Skin of body (tissue), 2 donors: ENCODE results near the gene ATG16L2. TPM values are rescaled to one million over a fixed set of nuclear protein-coding genes. Genes with fewer than 3 reads are reported as not detected.
A peak's percentile ranks its signal among the peaks of the same experiment; 100 is the strongest.

Source experiments
- DNase-seq: peaks from one replicate; lab custom pipeline; 2025; lab: John Stamatoyannopoulos, UW
- total RNA-seq: library from RNA; depleted of rRNA; stranded (reverse); fragments of >200 nt; gene quantifications from one replicate; pipeline ENCODE4 v1.2.3, GENCODE V29; 2014

The ATG16L2 gene, protein sequence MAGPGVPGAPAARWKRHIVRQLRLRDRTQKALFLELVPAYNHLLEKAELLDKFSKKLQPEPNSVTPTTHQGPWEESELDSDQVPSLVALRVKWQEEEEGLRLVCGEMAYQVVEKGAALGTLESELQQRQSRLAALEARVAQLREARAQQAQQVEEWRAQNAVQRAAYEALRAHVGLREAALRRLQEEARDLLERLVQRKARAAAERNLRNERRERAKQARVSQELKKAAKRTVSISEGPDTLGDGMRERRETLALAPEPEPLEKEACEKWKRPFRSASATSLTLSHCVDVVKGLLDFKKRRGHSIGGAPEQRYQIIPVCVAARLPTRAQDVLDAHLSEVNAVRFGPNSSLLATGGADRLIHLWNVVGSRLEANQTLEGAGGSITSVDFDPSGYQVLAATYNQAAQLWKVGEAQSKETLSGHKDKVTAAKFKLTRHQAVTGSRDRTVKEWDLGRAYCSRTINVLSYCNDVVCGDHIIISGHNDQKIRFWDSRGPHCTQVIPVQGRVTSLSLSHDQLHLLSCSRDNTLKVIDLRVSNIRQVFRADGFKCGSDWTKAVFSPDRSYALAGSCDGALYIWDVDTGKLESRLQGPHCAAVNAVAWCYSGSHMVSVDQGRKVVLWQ
- 23.3 TPM for total RNA-seq

DNA sequence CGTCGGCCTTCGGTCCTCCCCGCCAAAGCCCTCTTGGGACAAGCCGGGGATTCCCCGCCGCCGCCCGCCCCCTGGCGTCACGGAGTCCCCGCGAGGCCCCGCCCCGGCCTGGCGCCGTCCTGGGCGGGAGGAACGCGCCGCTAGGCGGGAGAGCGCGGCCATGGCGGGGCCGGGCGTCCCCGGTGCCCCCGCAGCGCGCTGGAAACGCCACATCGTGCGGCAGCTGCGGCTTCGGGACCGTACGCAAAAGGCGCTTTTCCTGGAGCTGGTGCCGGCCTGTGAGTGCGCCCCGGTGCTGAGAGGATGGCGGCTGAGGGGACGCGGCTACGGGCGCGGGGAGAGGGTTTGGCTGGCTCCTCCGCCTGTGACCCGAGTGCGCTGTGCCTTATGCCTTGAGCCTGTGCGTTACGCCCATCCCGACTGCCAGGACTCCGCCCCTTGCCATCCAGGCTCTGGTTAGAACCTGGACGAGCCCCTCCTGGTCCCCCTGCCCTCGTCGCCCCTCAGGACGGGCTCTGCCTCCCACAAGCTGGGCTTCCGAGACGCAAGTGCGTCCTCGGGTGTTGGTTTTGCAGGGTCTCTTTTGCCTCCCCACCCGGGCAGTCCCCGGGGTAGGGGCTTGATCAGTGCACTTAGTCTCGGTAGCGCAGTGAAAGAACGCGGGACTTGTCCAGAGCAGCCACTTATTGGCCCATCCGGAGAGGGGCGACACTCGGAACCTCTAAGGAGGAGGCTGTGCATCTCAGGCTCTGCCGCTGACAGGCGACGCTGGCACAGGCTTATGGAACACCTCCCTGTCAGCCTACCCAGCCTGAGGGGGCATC lies at the start of gene ATG16L2:
TSS of gene ATG16L2 (plus strand) at position 126 of the 824 bp plus-strand sequence. CDS start at position 161, 35 bp downstream.
- DNase-seq: peak; percentile 75

DNA sequence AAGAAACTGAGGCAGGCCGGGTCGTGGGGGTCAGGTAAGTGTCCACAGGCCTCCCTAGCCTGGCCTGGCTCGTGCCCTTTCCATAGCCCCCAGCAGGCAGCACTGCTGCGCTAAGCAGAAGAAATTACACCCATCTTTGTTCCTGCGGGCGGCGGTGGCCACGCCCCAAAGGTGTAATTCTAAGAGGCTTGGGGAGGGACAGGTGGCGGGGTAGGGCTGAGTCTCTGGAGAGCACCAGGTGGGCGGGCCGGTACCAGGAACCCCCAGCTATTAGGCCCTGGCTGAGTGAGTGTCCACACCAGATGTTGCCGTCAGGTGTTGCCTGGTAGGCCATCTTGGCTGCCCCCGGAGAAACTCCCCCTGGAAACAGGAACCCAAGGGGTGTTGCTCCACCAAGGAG lies 49.7 kb upstream of the ATG16L2 start:
- no peak for DNase-seq

DNA sequence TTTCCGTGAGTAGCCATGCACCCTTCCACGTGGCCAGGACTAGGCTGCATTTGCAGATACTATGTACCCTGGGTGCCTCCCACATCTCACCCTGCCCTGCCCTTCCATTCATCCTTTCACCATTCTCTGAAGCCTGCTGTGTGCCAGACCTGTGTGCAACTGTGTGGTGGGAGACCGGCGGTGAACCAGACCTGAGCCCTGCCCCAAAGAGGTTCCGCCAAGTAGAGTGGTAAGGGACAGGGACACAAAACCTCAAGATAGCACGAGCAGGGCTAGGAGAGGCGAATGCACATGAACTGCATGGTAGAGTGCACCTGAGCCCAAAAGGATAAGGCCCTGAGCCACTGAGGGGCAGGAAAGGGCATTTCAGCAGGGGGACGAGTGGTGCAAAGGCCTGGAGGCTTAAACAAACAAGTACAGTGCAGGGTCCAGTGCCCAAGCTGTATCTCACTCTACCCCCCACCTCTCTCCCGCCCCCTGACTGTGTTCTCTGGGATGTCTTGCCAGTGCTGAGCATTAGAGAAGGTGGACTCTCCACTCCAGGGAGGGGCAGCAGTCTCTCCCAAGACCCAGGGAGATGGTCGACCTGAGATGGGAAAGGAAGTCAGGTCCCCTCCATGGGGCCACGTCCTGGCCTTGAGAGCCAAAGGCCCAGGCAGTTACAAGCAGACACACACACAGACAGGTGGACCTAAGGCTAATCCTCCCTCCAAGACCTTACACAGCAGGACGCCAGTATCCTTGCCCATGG lies 47.9 kb upstream of the ATG16L2 start:
- no peak for DNase-seq

DNA sequence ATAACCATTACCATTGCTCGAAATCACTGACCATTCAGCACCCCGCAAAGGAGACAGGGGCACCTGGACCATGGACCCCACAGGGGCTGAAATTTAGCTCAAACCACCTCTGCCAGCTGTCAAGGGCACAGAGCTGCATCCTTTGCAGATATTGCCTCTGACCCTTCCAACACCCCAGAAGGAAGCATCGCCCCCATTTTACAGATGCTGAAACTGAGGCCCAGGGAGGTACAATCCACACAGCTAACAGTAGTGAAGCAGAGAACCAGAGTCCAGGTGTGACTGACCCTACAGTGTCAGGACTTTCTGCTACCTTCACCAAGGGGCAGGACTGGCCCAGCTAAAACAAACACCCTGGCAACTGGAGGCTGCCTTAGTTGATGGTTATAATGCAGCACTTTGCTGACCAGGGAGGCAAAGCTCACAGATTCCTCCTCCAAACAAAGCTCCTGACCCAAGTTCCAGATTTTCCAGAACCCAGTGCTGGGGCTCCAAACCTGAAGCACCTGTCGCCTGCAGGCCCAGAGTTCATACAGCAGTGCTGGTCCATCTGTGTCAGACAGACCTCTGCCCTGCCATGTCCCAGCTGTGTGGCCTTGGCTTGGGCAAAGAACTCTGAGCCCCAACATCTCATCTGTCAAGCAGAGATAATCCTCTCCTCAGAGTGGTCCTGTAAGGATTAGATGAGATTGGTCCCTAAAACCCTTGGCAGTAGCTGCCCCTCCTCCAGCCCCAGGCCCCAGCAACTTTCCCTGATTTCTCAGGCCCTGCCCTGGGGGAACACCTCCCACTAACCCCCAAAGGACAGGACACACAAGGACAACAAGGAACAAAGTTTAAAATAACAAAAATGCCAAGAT lies 46.8 kb upstream of the ATG16L2 start:
- no peak for DNase-seq

DNA sequence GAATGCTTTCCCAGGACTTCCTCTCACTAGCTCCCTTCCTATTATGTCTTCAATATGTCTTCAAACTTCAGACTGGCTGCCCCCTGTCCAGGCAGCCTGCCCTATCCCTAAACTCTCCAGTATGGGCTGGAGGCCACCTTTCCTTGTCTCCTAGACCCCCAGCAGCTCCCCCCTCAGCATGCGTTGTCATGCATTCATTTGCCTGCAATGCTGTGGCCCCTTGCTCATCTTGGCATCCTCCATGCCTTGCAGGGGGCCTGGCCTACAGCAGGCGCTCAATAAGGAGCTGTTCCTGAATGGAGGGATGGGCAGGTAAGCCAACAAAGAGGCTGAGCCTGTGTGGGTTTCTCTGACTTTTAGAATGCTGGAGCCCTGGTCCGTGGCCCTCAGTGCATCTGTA lies 45.6 kb upstream of the ATG16L2 start:
- no peak for DNase-seq

DNA sequence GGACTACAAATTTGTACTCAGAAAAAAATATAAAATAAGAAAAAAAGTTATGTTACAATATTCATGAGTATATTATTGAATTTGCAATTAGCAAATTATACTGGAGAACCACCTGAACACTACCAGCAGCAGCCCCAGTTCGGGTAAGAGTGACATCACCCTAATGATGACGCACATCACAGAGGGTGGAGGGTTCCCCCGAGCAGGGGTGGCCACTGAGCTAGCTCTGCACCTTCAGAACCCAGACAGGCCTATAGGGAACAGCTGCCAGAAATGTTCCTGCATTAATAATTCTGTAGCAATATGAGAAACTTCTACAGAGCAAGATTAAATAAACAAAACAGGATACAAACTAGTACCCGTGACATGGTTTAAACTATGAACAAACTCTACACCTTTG lies 44.5 kb upstream of the ATG16L2 start:
- DNase-seq: no peak

DNA sequence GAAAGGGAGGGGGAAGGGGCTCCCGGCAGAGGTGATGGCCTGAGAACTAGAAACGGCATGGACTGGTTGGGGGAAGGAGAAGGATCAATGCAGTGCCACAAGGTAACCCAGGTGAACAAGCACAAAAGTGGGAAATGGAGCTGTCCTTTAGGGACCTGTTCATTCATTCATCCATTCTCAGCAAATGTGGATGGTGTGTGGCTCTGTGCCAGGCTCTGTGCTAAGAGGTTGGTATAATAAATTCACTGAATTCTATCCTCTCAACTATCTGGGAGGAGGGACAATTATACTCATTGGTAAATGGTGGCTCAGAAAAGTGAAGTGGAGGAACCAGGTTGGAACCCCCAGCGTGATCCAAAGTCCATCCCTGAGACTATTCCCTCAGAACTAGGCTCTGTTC lies 43.4 kb upstream of the ATG16L2 start:
- DNase-seq: no peak

DNA sequence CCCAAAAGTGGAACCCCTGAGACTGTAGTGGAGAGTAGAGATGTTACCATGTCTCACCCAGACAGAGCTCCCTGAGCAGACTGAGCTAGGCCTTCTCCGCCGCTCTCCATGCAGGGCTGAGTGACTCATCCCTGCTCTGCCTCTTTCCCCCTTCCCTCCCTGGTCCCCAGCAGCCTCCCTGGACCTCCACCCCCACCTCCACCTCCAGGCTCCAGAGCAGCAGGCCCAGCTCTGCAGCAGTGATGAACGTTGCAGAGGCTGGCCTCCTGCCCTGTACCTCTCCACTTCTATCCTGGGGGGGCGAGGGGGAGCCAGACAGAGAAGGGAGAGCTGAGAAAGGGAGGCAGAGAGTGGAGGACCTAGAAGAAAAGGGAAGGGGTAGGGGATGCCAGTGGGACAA lies 42.7 kb upstream of the ATG16L2 start:
- DNase-seq: no peak

DNA sequence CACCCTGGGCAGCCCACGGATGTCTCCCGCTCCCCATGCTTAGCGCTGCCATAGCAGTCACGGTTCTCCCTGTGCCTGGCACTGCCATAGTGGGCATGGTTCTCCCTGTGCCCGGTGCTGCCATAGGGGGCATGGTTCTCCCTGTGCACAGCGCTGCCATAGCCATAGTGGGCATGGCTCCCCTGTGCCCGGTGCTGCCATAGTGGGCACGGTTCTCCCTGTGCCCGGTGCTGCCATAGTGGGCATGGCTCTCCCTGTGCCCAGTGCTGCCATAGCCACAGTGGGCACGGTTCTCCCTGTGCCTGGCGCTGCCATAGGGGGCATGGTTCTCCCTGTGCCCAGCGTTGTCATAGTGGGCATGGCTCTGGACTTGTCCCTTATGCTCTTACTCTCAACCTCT lies 42.2 kb upstream of the ATG16L2 start:
- no peak for DNase-seq

DNA sequence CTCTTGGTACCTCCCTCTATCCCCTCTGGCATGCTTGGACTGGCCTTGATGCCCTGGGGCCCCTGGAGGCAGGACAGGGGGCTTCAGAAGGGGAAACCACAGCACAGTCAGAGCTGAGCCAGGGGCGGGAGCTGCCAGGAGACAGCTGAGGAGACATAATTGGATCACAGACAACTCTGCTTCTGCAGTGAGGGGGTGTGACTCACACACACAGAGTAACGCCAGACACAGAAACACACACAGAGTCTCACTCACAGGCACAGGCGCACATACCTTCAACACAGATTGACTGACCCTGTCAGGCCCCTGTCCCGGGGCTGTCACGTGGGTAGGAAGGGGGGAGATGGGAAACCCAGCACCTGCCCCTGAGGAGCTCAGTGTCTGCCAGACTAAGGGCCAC lies 40.9 kb upstream of the ATG16L2 start:
- peak; percentile 67 for DNase-seq

DNA sequence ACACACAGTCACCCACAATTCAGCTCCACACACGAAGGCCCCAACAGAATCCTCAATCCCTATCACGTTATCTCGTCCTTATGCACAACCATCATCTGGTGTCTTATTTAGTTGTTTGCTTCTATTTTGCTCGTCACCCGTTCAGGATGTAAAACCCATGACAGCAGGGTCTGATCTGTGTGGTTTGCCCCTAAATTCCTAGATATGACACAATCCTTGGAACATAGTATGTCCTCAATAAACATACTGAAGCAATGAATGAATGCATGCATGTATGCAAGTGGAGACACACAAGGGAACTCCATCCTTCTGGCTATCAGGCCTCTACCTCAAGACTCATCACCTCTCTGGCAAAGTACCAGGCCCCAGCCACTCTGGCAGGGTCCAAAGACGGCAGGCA lies 40.5 kb upstream of the ATG16L2 start:
- no peak for DNase-seq

DNA sequence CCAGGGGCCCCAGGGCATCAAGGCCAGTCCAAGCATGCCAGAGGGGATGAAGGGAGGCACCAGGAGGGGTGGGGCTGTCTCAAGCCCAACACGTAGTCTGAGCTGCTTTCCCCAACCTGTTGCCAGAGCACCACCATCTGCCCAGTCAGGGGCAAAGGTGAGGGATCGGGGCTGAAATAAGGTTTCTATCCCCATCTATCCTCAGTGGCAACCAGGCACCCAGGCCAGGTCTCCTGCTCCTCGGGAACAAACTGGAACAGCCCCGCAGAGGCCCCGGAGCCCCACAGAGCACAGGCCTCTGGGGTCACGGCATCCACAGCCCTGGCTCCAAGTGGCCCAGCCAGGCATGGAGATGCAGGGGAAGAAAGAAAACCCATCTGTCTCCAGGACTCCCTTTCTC lies 39.7 kb upstream of the ATG16L2 start:
- no peak for DNase-seq

DNA sequence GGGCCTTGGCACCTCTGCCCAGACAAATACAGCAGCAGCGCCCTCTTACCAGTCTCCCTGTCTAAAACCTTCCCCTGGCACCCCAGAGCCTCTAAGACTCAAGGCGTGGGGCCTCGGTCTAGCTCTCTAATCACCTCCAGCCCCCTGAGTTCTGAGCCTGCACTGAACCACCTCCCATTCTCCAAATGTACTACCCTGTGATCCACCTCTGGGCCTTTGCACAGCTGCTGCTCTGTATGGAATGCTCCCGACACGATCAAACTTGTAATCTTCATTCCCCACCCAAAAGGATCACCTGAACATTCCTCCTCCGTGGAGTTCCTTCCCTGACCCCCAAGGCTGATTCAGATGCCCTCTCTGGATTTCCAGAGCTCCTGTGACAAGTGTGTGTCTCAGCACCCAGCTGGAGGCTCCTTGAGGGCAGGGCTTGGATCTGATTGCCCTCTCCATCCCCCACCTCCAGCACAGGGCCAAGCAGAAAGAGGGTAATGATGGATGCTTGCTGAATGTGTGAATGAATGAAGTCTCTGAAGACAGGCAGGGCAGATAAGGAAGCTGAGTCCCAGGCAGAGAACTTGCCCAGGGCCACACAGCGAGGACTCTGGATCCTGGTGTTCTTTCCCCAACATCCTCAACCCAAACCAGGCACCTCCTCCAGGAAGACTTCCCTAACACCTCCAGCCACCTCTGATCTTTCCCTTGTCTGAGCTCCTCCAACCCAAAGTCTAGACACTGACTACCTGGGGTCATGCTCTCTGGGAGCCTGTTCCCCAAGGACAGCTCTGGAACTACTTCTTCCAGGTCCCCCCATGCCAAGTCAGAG lies 38.7 kb upstream of the ATG16L2 start:
- no peak for DNase-seq

DNA sequence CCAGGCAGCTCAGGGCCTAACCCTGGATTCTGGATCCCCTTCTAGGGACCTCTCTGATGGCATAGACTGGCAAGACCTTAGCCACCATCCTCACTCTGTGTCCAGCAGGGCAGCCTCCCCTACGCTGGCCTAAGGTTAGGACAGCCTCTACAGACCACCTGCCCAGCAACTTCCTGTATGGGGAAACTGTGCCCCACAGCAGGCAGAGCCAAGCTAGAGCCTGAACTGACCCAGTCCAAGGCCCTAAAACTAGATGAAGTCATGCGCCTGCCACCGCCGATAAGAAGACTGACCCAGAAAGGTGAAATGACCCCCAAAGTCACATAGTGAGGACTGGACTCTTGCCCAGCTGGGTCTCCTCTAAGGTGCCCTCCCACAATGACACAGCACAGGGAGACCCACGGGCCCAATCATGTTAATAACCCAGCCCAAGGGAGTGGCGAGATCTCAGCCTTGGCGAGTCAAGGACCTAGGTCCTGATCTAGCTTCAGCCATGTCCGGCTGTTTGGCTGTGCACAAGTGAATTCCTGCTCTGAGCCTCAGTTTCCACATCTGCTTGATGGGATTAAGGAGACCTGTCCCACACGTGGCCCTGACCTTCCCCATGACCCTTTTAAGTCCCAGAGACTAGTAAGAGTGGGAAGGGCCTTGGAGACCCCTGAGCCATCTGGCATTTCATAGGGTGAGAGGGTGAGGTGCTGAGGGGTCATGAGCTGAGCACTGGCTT lies 37.9 kb upstream of the ATG16L2 start:
- no peak for DNase-seq

DNA sequence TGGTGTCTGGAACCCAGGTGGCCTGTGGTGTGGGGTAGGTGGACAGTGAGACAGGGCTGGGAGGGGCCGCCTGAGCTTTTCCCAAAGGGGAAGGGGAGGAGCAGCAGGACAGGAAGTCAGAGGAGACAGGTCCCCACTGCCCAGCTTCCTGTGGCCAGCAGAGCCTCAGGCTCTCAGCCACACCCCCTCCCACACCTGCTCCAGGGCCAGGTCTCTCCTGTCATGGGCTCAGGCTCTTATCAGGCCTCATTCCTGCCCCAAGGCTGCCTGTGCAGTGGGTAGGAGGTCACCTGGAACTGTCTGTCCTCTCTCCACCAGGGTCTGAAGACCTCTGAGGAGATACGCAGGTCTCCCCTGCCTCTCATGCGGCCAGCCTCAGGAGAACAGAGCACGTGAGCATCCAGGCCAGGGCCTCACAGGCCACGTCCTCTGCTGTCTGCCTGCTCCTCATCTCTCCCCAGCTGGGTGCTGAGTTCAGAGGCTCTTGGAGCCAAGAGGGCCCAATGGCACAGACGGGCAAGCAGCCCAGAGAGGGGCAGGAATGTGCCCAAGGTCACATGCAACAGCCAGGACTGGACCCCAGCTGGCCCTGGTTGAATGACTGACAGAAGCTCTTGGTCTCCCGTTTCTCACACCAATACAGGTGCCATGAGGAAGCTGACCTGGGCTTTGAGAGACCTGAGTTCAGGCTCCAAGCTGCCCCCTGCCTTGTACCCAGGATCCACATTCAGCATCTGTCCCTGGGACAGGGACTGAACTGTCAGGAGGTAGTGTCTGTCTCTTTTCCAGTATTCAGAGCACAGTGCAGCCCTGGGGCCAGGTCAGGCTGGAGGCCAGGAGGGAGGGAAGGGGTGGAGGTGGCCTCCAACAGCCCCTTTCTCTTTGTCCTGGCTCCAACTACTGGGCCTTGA lies 37.1 kb upstream of the ATG16L2 start:
- DNase-seq: no peak

DNA sequence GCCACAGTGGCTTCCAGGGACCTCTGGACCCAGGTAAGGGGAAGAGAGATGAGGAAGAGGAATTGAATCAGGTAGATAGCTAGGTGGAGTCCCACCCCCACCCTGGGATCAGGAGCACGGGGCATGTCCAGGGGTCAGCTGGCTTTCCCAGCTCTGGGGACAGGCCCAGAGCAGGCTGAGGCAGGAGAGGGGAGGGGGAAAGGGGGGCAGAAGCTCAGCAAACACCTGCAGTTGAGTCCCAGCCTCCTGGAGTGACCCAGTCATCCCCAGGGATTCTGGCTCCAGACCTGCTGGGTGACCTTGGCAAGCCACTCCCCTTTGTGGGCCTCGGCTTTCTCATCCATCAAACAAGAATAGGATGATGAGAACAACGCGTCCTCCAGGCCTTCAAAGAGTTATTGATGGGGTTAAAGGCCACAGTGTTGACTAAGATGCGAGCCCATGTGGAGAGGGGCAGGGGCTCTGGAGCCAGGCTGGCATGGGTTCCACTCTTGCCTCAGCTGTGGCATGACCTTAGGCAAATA lies 36.4 kb upstream of the ATG16L2 start:
- no peak for DNase-seq
